Breast epithelium (tissue), 3 donors: ENCODE data around the gene SEPSECS.

ENCODE experiments used
- POLR2A ChIP-seq: fragments of 450-650 bp; IDR thresholded peaks from one replicate; pipeline ENCODE4 v1.6.1; 2016; ENCODE audit warnings: antibody characterized with exemption, mild to moderate bottlenecking, moderate library complexity
- TF ChIP-seq, protein P1 (sequence below), 3 donors: fragments of 450-650 bp; IDR thresholded peaks; one replicate each; pipeline ENCODE4 v1.5.1; 2016 to 2017; ENCODE audit warnings: antibody characterized with exemption in 3 of 3, mild to moderate bottlenecking in 3 of 3, moderate library complexity in 3 of 3

DNA sequence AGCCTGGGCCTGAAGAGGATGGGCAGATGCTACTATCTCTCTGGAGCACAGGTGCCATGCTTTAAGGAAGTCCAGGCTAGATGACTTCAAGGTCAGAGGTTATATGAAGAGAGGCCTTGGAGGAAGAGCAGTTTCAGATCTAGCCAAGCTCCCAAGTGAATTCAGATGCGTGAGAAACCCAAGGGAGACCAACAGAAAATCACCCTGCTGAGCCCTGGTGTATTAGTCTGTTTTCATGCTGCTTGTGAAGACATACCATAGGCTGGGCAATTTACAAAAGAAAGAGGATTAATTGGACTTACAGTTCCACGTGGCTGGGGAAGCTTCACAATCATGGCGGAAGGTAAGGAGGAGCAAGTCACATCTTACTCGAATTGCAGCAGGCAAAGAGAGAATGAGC is 81.7 kb downstream of the SEPSECS start:
- TF ChIP-seq, protein P1, sequence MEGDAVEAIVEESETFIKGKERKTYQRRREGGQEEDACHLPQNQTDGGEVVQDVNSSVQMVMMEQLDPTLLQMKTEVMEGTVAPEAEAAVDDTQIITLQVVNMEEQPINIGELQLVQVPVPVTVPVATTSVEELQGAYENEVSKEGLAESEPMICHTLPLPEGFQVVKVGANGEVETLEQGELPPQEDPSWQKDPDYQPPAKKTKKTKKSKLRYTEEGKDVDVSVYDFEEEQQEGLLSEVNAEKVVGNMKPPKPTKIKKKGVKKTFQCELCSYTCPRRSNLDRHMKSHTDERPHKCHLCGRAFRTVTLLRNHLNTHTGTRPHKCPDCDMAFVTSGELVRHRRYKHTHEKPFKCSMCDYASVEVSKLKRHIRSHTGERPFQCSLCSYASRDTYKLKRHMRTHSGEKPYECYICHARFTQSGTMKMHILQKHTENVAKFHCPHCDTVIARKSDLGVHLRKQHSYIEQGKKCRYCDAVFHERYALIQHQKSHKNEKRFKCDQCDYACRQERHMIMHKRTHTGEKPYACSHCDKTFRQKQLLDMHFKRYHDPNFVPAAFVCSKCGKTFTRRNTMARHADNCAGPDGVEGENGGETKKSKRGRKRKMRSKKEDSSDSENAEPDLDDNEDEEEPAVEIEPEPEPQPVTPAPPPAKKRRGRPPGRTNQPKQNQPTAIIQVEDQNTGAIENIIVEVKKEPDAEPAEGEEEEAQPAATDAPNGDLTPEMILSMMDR (IDR thresholded peaks at IDR 0.05), result no peak
- TF ChIP-seq POLR2A, result no peak
